Measurements from ENCODE around the gene TRAFD1. TPM values are rescaled to one million over a fixed set of nuclear protein-coding genes. Genes with fewer than 3 reads are reported as not detected.

Gene TRAFD1
- total and polyA plus RNA-seq, 2 of the 8 experiments (the other 6 are each of a cell fraction or from before 2014, with no cell fraction given) = 18.1 to 33.1 TPM

DNA sequence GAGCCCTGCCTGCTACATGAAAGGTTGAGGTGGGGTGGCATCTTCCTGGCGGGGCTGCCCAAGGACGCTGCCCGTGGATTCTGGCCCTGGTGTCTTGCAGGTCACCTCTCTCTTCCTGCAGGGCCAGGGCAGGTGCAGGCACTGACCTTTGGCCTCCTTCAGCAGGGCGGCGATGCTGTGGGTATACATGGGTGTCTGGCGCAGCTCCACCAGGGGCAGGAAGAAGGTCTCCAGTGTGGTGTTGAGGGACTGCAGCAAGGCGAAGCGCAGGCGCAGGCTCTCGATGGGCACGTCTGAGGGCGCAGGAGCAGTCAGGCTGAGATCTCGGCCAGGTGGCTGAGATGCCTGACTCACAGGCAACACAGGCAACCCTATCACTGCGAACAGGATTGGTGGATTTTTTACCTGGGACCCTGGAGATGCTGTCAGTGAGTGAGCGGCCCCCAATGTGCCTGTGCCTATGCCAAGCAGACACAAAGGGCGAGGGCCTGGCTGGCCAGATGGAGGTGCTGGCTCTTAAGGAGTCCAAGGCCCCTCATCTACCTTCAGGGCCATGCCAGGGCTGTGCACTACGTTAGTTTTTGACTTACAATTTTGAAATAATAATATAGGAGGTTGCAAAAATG is 45.7 kb downstream of the TRAFD1 start (continued):
- TF ChIP-seq, protein P1, sequence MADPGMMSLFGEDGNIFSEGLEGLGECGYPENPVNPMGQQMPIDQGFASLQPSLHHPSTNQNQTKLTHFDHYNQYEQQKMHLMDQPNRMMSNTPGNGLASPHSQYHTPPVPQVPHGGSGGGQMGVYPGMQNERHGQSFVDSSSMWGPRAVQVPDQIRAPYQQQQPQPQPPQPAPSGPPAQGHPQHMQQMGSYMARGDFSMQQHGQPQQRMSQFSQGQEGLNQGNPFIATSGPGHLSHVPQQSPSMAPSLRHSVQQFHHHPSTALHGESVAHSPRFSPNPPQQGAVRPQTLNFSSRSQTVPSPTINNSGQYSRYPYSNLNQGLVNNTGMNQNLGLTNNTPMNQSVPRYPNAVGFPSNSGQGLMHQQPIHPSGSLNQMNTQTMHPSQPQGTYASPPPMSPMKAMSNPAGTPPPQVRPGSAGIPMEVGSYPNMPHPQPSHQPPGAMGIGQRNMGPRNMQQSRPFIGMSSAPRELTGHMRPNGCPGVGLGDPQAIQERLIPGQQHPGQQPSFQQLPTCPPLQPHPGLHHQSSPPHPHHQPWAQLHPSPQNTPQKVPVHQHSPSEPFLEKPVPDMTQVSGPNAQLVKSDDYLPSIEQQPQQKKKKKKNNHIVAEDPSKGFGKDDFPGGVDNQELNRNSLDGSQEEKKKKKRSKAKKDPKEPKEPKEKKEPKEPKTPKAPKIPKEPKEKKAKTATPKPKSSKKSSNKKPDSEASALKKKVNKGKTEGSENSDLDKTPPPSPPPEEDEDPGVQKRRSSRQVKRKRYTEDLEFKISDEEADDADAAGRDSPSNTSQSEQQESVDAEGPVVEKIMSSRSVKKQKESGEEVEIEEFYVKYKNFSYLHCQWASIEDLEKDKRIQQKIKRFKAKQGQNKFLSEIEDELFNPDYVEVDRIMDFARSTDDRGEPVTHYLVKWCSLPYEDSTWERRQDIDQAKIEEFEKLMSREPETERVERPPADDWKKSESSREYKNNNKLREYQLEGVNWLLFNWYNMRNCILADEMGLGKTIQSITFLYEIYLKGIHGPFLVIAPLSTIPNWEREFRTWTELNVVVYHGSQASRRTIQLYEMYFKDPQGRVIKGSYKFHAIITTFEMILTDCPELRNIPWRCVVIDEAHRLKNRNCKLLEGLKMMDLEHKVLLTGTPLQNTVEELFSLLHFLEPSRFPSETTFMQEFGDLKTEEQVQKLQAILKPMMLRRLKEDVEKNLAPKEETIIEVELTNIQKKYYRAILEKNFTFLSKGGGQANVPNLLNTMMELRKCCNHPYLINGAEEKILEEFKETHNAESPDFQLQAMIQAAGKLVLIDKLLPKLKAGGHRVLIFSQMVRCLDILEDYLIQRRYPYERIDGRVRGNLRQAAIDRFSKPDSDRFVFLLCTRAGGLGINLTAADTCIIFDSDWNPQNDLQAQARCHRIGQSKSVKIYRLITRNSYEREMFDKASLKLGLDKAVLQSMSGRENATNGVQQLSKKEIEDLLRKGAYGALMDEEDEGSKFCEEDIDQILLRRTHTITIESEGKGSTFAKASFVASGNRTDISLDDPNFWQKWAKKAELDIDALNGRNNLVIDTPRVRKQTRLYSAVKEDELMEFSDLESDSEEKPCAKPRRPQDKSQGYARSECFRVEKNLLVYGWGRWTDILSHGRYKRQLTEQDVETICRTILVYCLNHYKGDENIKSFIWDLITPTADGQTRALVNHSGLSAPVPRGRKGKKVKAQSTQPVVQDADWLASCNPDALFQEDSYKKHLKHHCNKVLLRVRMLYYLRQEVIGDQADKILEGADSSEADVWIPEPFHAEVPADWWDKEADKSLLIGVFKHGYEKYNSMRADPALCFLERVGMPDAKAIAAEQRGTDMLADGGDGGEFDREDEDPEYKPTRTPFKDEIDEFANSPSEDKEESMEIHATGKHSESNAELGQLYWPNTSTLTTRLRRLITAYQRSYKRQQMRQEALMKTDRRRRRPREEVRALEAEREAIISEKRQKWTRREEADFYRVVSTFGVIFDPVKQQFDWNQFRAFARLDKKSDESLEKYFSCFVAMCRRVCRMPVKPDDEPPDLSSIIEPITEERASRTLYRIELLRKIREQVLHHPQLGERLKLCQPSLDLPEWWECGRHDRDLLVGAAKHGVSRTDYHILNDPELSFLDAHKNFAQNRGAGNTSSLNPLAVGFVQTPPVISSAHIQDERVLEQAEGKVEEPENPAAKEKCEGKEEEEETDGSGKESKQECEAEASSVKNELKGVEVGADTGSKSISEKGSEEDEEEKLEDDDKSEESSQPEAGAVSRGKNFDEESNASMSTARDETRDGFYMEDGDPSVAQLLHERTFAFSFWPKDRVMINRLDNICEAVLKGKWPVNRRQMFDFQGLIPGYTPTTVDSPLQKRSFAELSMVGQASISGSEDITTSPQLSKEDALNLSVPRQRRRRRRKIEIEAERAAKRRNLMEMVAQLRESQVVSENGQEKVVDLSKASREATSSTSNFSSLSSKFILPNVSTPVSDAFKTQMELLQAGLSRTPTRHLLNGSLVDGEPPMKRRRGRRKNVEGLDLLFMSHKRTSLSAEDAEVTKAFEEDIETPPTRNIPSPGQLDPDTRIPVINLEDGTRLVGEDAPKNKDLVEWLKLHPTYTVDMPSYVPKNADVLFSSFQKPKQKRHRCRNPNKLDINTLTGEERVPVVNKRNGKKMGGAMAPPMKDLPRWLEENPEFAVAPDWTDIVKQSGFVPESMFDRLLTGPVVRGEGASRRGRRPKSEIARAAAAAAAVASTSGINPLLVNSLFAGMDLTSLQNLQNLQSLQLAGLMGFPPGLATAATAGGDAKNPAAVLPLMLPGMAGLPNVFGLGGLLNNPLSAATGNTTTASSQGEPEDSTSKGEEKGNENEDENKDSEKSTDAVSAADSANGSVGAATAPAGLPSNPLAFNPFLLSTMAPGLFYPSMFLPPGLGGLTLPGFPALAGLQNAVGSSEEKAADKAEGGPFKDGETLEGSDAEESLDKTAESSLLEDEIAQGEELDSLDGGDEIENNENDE (IDR thresholded peaks at IDR 0.05; ENCODE audit: insufficient replicate concordance, low read length) = no peak
- TF ChIP-seq CBX8 (IDR thresholded peaks at IDR 0.05; ENCODE audit: borderline replicate concordance, low read depth, low read length) = no peak
- TF ChIP-seq TEAD4 (IDR thresholded peaks at IDR 0.05; ENCODE audit: low read depth, low read length) = no peak
- TF ChIP-seq ASH2L (IDR thresholded peaks at IDR 0.05; ENCODE audit: low read length) = no peak
- TF ChIP-seq TBP (IDR thresholded peaks at IDR 0.05; ENCODE audit: low read depth, low read length) = no peak
- TF ChIP-seq, protein P2, sequence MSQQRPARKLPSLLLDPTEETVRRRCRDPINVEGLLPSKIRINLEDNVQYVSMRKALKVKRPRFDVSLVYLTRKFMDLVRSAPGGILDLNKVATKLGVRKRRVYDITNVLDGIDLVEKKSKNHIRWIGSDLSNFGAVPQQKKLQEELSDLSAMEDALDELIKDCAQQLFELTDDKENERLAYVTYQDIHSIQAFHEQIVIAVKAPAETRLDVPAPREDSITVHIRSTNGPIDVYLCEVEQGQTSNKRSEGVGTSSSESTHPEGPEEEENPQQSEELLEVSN (IDR thresholded peaks at IDR 0.05) = no peak
- no peak for TF ChIP-seq TCF12 (IDR thresholded peaks at IDR 0.05; ENCODE audit: low read depth, low read length)
- TF ChIP-seq SIRT6 (IDR thresholded peaks at IDR 0.05; ENCODE audit: low read length) = no peak

All from H1 (cell line).